Thyroid gland (tissue), 4 donors: ENCODE results near the gene C1orf159. TPM values are rescaled to one million over a fixed set of nuclear protein-coding genes. Genes with fewer than 3 reads are reported as not detected.

Experiments
- DNase-seq, 2 donors: peaks; one replicate each; pipeline ENCODE4 v3.0.0-alpha.2; 2019
- H3K27ac ChIP-seq, 3 donors: fragments of 200-600 bp; sonication (generic); 1 replicate in 2 of 3; 2 replicates in 1 of 3; pipeline ENCODE4 v1.5.1; 2016 to 2019; ENCODE audit warnings: mild to moderate bottlenecking in 1 of 3, moderate library complexity in 1 of 3
- H3K27me3 ChIP-seq: fragments of 200-600 bp; sonication (generic); one replicate; pipeline ENCODE4 v1.5.1; 2019
- H3K36me3 ChIP-seq, 2 donors: fragments of 200-600 bp; sonication (generic); one replicate each; pipeline ENCODE4 v1.5.1; 2016 to 2019
- H3K4me1 ChIP-seq, 2 donors: fragments of 200-600 bp; sonication (generic); one replicate each; pipeline ENCODE4 v1.5.1; 2017 to 2019
- H3K4me3 ChIP-seq, 3 donors: fragments of 200-600 bp; sonication (generic); replicated peaks in 1 of 3; 1 replicate in 2 of 3; 2 replicates in 1 of 3; pipeline ENCODE4 v1.5.1; 2016; ENCODE audit warnings: mild to moderate bottlenecking in 1 of 3
- H3K9me3 ChIP-seq: fragments of 200-600 bp; sonication (generic); one replicate; pipeline ENCODE4 v1.5.1; 2017
- CTCF ChIP-seq, 6 experiments: fragments of 200-600 bp in 3 of 6; fragments of 450-650 bp in 3 of 6; sonication (generic) in 3 of 6; IDR thresholded peaks; one replicate each; pipeline ENCODE4 v1.5.1; 2016 to 2019; ENCODE audit warnings: antibody characterized with exemption in 6 of 6, mild to moderate bottlenecking in 2 of 6, inconsistent platforms in 1 of 6, moderate library complexity in 1 of 6
- POLR2A ChIP-seq, 2 donors: fragments of 450-650 bp; IDR thresholded peaks; one replicate each; pipeline ENCODE4 v1.6.1; 2017; ENCODE audit warnings: antibody characterized with exemption in 2 of 2, mild to moderate bottlenecking in 2 of 2, moderate library complexity in 1 of 2
- WGBS, 2 donors: methylation state at CpG; one replicate each; pipeline ENCODE4 v1.1.5; 2017; 5-methylcytosine and 5-hydroxymethylcytosine counted together
- intact Hi-C: fragments of 100-400 bp; cut with DNase I; formaldehyde crosslinking; loops from one replicate; pipeline ENCODE4 v1.15.1; 2023
- total RNA-seq, 4 donors: library from RNA; depleted of rRNA; stranded (reverse); fragments of >200 nt; gene quantifications; one replicate each; pipeline ENCODE4 v1.2.3, GENCODE V29; 2016

Gene C1orf159
- total RNA-seq, 4 donors from 2014 or later, result 10.3 to 27.6 (median 19.6) TPM

GRCh38 chr1:1039145-1039910 is 76.6 kb downstream of the C1orf159 start:
- Histone ChIP-seq H3K4me3 (no peak overlapping the region), H3K27me3 (no peaks in the 10 kb centered on the region), H3K4me1 (peaks cover 14 to 19% of the 10 kb centered on the region in 2 donors), H3K36me3 (peaks cover 3 to 5% of the 10 kb centered on the region in 2 donors), H3K27ac (no peak overlapping the region), H3K9me3 (no peaks in the 10 kb centered on the region)
- intact Hi-C loops, result no loop called here
- no peak for DNase-seq
- 57 to 73% methylated on average over 13 to 17 of the region's 17 CpGs for WGBS, 2 donors
- TF ChIP-seq POLR2A (IDR thresholded peaks at IDR 0.05) (no peak), CTCF (IDR thresholded peaks at IDR 0.05) (no peak)

- no peaks in the 10 kb centered on the region for H3K27me3 ChIP-seq
- H3K27ac ChIP-seq, result no peak overlapping the region
- no peaks in the 10 kb centered on the region for H3K9me3 ChIP-seq
- peaks cover 0 to 2% of the 10 kb centered on the region in 2 donors for H3K36me3 ChIP-seq
- TF ChIP-seq POLR2A (IDR thresholded peaks at IDR 0.05) (no peak), CTCF (IDR thresholded peaks at IDR 0.05) (no peak)
- H3K4me1 ChIP-seq, result peaks cover 16 to 25% of the 10 kb centered on the region in 2 donors
- H3K4me3 ChIP-seq, result no peak overlapping the region
- no peak for DNase-seq
- intact Hi-C loops, result no loop called here
- 93 to 94% methylated on average over 6 of the region's 6 CpGs for WGBS, 2 donors
Measured at GRCh38 chr1:1038694-1039093, 77.2 kb downstream of the C1orf159 start.

GRCh38 chr1:1037366-1038327 is 78.2 kb downstream of the C1orf159 start:
- H3K9me3 ChIP-seq, result no peaks in the 10 kb centered on the region
- no peaks in the 10 kb centered on the region for H3K27me3 ChIP-seq
- intact Hi-C loops, result no loop called here
- DNase-seq, result no peak
- H3K4me3 ChIP-seq, result no peak overlapping the region
- WGBS, 2 donors, result 92% methylated on average over 25 to 28 of the region's 30 CpGs
- TF ChIP-seq CTCF (IDR thresholded peaks at IDR 0.05) (no peak), POLR2A (IDR thresholded peaks at IDR 0.05) (no peak)
- H3K27ac ChIP-seq, result no peak overlapping the region
- H3K36me3 ChIP-seq, result no peaks in the 10 kb centered on the region
- H3K4me1 ChIP-seq, result peaks cover 18 to 32% of the 10 kb centered on the region in 2 donors

- 90 to 94% methylated on average over 9 to 16 of the region's 19 CpGs for WGBS, 2 donors
- intact Hi-C loops, result no loop called here
- Histone ChIP-seq H3K27ac (no peak overlapping the region), H3K36me3 (no peaks in the 10 kb centered on the region), H3K4me3 (no peak overlapping the region), H3K4me1 (peaks cover 19 to 34% of the 10 kb centered on the region in 2 donors), H3K9me3 (no peaks in the 10 kb centered on the region), H3K27me3 (no peaks in the 10 kb centered on the region)
- no peak for DNase-seq
- TF ChIP-seq POLR2A (IDR thresholded peaks at IDR 0.05) (no peak), CTCF (IDR thresholded peaks at IDR 0.05) (no peak)
Measured at GRCh38 chr1:1035291-1035943, 80.5 kb downstream of the C1orf159 start.
